ENCODE results near the gene CCDC60.
A peak's percentile ranks its signal among the peaks of the same experiment; 100 is the strongest.

Gene CCDC60

DNA sequence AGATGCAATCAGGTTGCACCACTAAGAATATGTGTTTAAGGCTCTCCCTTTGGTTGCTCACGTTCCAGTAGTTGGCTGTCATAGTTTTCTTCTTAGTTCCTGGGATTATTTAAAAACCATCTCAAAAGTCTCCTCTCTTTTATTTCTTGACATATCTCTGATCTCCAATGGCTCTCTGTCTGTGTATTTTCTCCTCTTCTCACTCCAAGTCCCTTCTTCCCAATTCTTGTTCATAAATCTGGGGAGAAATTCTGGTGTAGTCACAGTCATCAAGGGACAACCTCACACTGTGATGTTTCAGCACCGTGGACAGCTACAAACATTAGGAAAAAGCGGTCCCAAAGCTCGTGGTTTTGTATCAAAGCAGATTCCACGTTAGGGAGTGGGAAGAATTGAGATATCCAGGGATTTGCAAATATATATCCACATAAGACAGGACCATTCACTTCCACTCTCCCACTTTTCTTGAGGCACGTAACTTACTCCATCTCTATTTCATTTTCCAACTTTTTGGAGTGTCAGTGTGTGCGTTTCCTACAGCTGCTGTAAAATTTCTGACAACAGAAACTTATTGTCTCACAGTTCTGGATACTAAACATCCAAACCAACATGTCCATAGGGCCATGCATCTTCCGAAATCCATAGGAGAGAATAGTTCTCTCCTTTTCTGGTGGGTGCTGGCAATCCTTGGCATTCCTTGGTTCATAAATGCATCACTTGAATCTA lies 178.4 kb downstream of the CCDC60 start:
- Histone ChIP-seq H3K27me3 (ENCODE audit: insufficient read depth, poor library complexity, severe bottlenecking) (no peaks in the 10 kb centered on the region), H3K27ac (replicated peaks) (no peak overlapping the region), H3K4me3 (replicated peaks; ENCODE audit: insufficient read depth, low read length) (no peak overlapping the region)
- DNase-seq (ENCODE audit: low read depth in 1 of 2, low spot score in 1 of 2), result no peak
- TF ChIP-seq, protein P1, sequence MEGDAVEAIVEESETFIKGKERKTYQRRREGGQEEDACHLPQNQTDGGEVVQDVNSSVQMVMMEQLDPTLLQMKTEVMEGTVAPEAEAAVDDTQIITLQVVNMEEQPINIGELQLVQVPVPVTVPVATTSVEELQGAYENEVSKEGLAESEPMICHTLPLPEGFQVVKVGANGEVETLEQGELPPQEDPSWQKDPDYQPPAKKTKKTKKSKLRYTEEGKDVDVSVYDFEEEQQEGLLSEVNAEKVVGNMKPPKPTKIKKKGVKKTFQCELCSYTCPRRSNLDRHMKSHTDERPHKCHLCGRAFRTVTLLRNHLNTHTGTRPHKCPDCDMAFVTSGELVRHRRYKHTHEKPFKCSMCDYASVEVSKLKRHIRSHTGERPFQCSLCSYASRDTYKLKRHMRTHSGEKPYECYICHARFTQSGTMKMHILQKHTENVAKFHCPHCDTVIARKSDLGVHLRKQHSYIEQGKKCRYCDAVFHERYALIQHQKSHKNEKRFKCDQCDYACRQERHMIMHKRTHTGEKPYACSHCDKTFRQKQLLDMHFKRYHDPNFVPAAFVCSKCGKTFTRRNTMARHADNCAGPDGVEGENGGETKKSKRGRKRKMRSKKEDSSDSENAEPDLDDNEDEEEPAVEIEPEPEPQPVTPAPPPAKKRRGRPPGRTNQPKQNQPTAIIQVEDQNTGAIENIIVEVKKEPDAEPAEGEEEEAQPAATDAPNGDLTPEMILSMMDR (IDR thresholded peaks at IDR 0.05; ENCODE audit: insufficient read depth, low read length), result no peak
- TF ChIP-seq SPI1 (IDR thresholded peaks at IDR 0.05; ENCODE audit: borderline replicate concordance, low read depth) (no peak), POLR2AphosphoS5 (IDR thresholded peaks at IDR 0.05; ENCODE audit: low read depth) (no peak), GABPA (IDR thresholded peaks at IDR 0.05; ENCODE audit: low read depth) (no peak)
- TF ChIP-seq, protein P2, sequence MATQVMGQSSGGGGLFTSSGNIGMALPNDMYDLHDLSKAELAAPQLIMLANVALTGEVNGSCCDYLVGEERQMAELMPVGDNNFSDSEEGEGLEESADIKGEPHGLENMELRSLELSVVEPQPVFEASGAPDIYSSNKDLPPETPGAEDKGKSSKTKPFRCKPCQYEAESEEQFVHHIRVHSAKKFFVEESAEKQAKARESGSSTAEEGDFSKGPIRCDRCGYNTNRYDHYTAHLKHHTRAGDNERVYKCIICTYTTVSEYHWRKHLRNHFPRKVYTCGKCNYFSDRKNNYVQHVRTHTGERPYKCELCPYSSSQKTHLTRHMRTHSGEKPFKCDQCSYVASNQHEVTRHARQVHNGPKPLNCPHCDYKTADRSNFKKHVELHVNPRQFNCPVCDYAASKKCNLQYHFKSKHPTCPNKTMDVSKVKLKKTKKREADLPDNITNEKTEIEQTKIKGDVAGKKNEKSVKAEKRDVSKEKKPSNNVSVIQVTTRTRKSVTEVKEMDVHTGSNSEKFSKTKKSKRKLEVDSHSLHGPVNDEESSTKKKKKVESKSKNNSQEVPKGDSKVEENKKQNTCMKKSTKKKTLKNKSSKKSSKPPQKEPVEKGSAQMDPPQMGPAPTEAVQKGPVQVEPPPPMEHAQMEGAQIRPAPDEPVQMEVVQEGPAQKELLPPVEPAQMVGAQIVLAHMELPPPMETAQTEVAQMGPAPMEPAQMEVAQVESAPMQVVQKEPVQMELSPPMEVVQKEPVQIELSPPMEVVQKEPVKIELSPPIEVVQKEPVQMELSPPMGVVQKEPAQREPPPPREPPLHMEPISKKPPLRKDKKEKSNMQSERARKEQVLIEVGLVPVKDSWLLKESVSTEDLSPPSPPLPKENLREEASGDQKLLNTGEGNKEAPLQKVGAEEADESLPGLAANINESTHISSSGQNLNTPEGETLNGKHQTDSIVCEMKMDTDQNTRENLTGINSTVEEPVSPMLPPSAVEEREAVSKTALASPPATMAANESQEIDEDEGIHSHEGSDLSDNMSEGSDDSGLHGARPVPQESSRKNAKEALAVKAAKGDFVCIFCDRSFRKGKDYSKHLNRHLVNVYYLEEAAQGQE (IDR thresholded peaks at IDR 0.05; ENCODE audit: insufficient replicate concordance, low read depth), result peak; percentile 98

DNA sequence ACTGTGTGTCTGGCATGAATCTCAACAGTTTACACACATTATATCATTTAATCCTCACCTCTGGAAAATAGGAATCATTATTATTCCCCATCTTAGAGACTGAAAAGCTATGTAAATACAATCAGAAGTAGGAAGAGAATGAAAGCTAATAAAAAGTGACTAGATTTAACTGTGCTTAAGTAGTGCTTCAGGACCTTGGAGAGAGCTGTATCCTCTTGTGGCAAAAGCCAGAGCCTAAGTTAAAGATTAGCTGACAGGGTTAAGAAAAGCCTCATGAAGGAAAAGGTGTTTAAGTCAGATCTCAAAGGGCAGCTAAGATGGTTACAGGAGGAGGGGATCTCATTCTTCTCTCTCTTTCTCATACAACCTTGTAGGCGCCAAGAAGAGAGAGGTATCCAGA lies 193.7 kb downstream of the CCDC60 start:
- Histone ChIP-seq H3K27ac (replicated peaks) (no peak overlapping the region), H3K27me3 (ENCODE audit: insufficient read depth, poor library complexity, severe bottlenecking) (no peaks in the 10 kb centered on the region), H3K4me3 (replicated peaks; ENCODE audit: insufficient read depth, low read length) (no peak overlapping the region)
- no peak for DNase-seq (ENCODE audit: low read depth in 1 of 2, low spot score in 1 of 2)
- no peak for TF ChIP-seq SPI1 (IDR thresholded peaks at IDR 0.05; ENCODE audit: borderline replicate concordance, low read depth)
- TF ChIP-seq, protein P2 (IDR thresholded peaks at IDR 0.05; ENCODE audit: insufficient replicate concordance, low read depth), result peak; percentile 90

- Histone ChIP-seq H3K27ac (replicated peaks) (no peak overlapping the region), H3K4me3 (replicated peaks; ENCODE audit: insufficient read depth, low read length) (no peak overlapping the region), H3K27me3 (ENCODE audit: insufficient read depth, poor library complexity, severe bottlenecking) (peaks cover 1% of the 10 kb centered on the region)
- TF ChIP-seq SPI1 (IDR thresholded peaks at IDR 0.05; ENCODE audit: borderline replicate concordance, low read depth) (no peak), GABPA (IDR thresholded peaks at IDR 0.05; ENCODE audit: low read depth) (no peak), POLR2AphosphoS5 (IDR thresholded peaks at IDR 0.05; ENCODE audit: low read depth) (no peak)
- TF ChIP-seq, protein P1 (IDR thresholded peaks at IDR 0.05; ENCODE audit: insufficient read depth, low read length), result no peak
- TF ChIP-seq, protein P2 (IDR thresholded peaks at IDR 0.05; ENCODE audit: insufficient replicate concordance, low read depth), result no peak
- no peak for DNase-seq (ENCODE audit: low read depth in 1 of 2, low spot score in 1 of 2)
Observed at GRCh38 chr12:119540476-119540875, 205.9 kb downstream of the CCDC60 start.
